Karpas-422 (cell line): ENCODE results near the gene MT3. TPM values are rescaled to one million over a fixed set of nuclear protein-coding genes. Genes with fewer than 3 reads are reported as not detected.

Source experiments
- DNase-seq: peaks from one replicate; pipeline ENCODE4 v3.0.0-alpha.2; 2015
- H2AFZ ChIP-seq: fragments of 200-600 bp; sonication (generic); 2 replicates; pipeline ENCODE4 v1.6.1; 2014; ENCODE audit warnings: antibody characterized with exemption, low read length, mixed read lengths
- H3K27ac ChIP-seq: fragments of 200-600 bp; sonication (generic); 2 replicates; pipeline ENCODE4 v1.5.1; 2014; ENCODE audit warnings: mild to moderate bottlenecking, low read length, moderate library complexity
- H3K27me3 ChIP-seq: fragments of 200-600 bp; sonication (generic); 2 replicates; pipeline ENCODE4 v1.6.1; 2014; ENCODE audit warnings: low read length, mixed read lengths
- H3K36me3 ChIP-seq: fragments of 200-600 bp; sonication (generic); 2 replicates; pipeline ENCODE4 v1.6.1; 2014; ENCODE audit warnings: low read length, mixed read lengths; ENCODE audit not compliant: insufficient read depth
- H3K4me1 ChIP-seq: fragments of 200-600 bp; sonication (generic); 2 replicates; pipeline ENCODE4 v1.6.1; 2014; ENCODE audit warnings: mild to moderate bottlenecking, low read length, mixed read lengths
- H3K4me2 ChIP-seq: fragments of 200-600 bp; sonication (generic); 2 replicates; pipeline ENCODE4 v1.6.1; 2014; ENCODE audit warnings: low read length, low read depth, mild to moderate bottlenecking; ENCODE audit not compliant: poor library complexity, severe bottlenecking
- H3K4me3 ChIP-seq: fragments of 200-600 bp; sonication (generic); 2 replicates; pipeline ENCODE4 v1.5.1; 2014; ENCODE audit warnings: mild to moderate bottlenecking, antibody characterized with exemption, low read length, mixed read lengths
- H3K79me2 ChIP-seq: fragments of 200-600 bp; sonication (generic); 2 replicates; pipeline ENCODE4 v1.6.1; 2014; ENCODE audit warnings: mild to moderate bottlenecking, low read length, mixed read lengths
- H3K9ac ChIP-seq: fragments of 200-600 bp; sonication (generic); 2 replicates; pipeline ENCODE4 v1.6.0; 2014; ENCODE audit warnings: low read length
- H3K9me2 ChIP-seq: fragments of 200-600 bp; sonication (generic), shearing (Covaris generic); replicated peaks from 2 replicates; pipeline ENCODE4 v1.6.0; 2014; ENCODE audit warnings: mild to moderate bottlenecking, low read length, moderate library complexity; ENCODE audit not compliant: insufficient read depth
- H3K9me3 ChIP-seq: fragments of 300-700, 200-600 bp; sonication (generic); 2 replicates; pipeline ENCODE4 v1.6.1; 2014; ENCODE audit warnings: low read length, mixed read lengths
- H4K20me1 ChIP-seq: fragments of 200-600 bp; sonication (generic); 2 replicates; pipeline ENCODE4 v1.6.1; 2014; ENCODE audit warnings: mild to moderate bottlenecking, antibody characterized with exemption, low read length, low read depth; ENCODE audit not compliant: insufficient read depth
- total RNA-seq: library from RNA; depleted of rRNA; stranded (reverse); fragments of >200 nt; shearing (Covaris generic); gene quantifications from 2 replicates; pipeline ENCODE4 v1.2.3, GENCODE V29; 2014; ENCODE audit warnings: low replicate concordance

Gene MT3
- total RNA-seq, 1 experiment from 2014 or later = not detected

- no peak overlapping the region for H3K4me3 ChIP-seq
- no peak for DNase-seq
- H2AFZ ChIP-seq = no peak overlapping the region
- no peaks in the 10 kb centered on the region for H3K36me3 ChIP-seq
- no peak overlapping the region for H3K9ac ChIP-seq
- H3K79me2 ChIP-seq = no peaks in the 10 kb centered on the region
- H3K4me1 ChIP-seq = peaks cover 17% of the 10 kb centered on the region
- H4K20me1 ChIP-seq = no peaks in the 10 kb centered on the region
- no peaks in the 10 kb centered on the region for H3K9me2 ChIP-seq
- no peak overlapping the region for H3K4me2 ChIP-seq
- H3K27ac ChIP-seq = no peak overlapping the region
- no peaks in the 10 kb centered on the region for H3K27me3 ChIP-seq
- H3K9me3 ChIP-seq = no peaks in the 10 kb centered on the region
These were observed 567 bp upstream of the MT3 start for GRCh38 chr16:56588781-56589140.

- Histone ChIP-seq H3K9me3 (no peaks in the 10 kb centered on the region), H3K27me3 (no peaks in the 10 kb centered on the region), H3K4me1 (peaks cover 18% of the 10 kb centered on the region), H3K9ac (no peak overlapping the region), H3K79me2 (no peaks in the 10 kb centered on the region), H3K4me3 (no peak overlapping the region), H4K20me1 (no peaks in the 10 kb centered on the region), H3K27ac (no peak overlapping the region), H2AFZ (no peak overlapping the region), H3K36me3 (no peaks in the 10 kb centered on the region), H3K9me2 (no peaks in the 10 kb centered on the region), H3K4me2 (no peak overlapping the region)
- DNase-seq = no peak
These were observed 2.2 kb downstream of the MT3 start for GRCh38 chr16:56591377-56592060.

GRCh38 chr16:56593573-56594291 lies 4.4 kb downstream of the MT3 start:
- Histone ChIP-seq H3K4me3 (no peak overlapping the region), H3K36me3 (no peaks in the 10 kb centered on the region), H3K9me2 (no peaks in the 10 kb centered on the region), H3K9ac (no peak overlapping the region), H3K27me3 (no peaks in the 10 kb centered on the region), H3K4me2 (no peak overlapping the region), H3K27ac (no peak overlapping the region), H2AFZ (no peak overlapping the region), H4K20me1 (no peaks in the 10 kb centered on the region), H3K4me1 (peaks cover 21% of the 10 kb centered on the region), H3K79me2 (no peaks in the 10 kb centered on the region), H3K9me3 (no peaks in the 10 kb centered on the region)
- DNase-seq = no peak

- Histone ChIP-seq H3K4me2 (no peak overlapping the region), H3K9me3 (no peaks in the 10 kb centered on the region), H3K79me2 (no peaks in the 10 kb centered on the region), H3K9ac (no peak overlapping the region), H3K9me2 (no peaks in the 10 kb centered on the region), H4K20me1 (no peaks in the 10 kb centered on the region), H3K27ac (no peak overlapping the region), H3K4me3 (no peak overlapping the region), H3K27me3 (no peaks in the 10 kb centered on the region), H3K36me3 (no peaks in the 10 kb centered on the region), H3K4me1 (peaks cover 21% of the 10 kb centered on the region), H2AFZ (no peak overlapping the region)
- no peak for DNase-seq
These were observed 4.9 kb downstream of the MT3 start for GRCh38 chr16:56594292-56594619.

GRCh38 chr16:56600398-56600999 lies 11.2 kb downstream of the MT3 start:
- peaks cover 4% of the 10 kb centered on the region; the same call in 1 of the 2 replicates for H3K4me1 ChIP-seq
- H3K4me3 ChIP-seq = no peak overlapping the region
- H3K36me3 ChIP-seq = no peaks in the 10 kb centered on the region
- no peaks in the 10 kb centered on the region for H3K79me2 ChIP-seq
- H3K27ac ChIP-seq = no peak overlapping the region
- H3K9me2 ChIP-seq = no peaks in the 10 kb centered on the region
- H3K27me3 ChIP-seq = no peaks in the 10 kb centered on the region
- no peaks in the 10 kb centered on the region for H3K9me3 ChIP-seq
- peak; percentile 82 for DNase-seq
- H2AFZ ChIP-seq = no peak overlapping the region
- no peak overlapping the region for H3K4me2 ChIP-seq
- no peak overlapping the region for H3K9ac ChIP-seq
- H4K20me1 ChIP-seq = no peaks in the 10 kb centered on the region

GRCh38 chr16:56601325-56601724 lies 12.0 kb downstream of the MT3 start:
- peaks cover 4% of the 10 kb centered on the region; the same call in 1 of the 2 replicates for H3K4me1 ChIP-seq
- no peak overlapping the region for H2AFZ ChIP-seq
- H3K27me3 ChIP-seq = no peaks in the 10 kb centered on the region
- no peaks in the 10 kb centered on the region for H3K9me2 ChIP-seq
- no peaks in the 10 kb centered on the region for H3K36me3 ChIP-seq
- H3K9me3 ChIP-seq = no peaks in the 10 kb centered on the region
- no peak overlapping the region for H3K4me3 ChIP-seq
- H3K79me2 ChIP-seq = no peaks in the 10 kb centered on the region
- H3K9ac ChIP-seq = no peak overlapping the region
- no peak overlapping the region for H3K27ac ChIP-seq
- no peak overlapping the region for H3K4me2 ChIP-seq
- no peak for DNase-seq
- no peaks in the 10 kb centered on the region for H4K20me1 ChIP-seq

- no peak overlapping the region for H3K27ac ChIP-seq
- H3K79me2 ChIP-seq = no peaks in the 10 kb centered on the region
- H3K27me3 ChIP-seq = no peaks in the 10 kb centered on the region
- no peak overlapping the region for H3K4me2 ChIP-seq
- no peaks in the 10 kb centered on the region for H3K36me3 ChIP-seq
- H3K9me3 ChIP-seq = no peaks in the 10 kb centered on the region
- H4K20me1 ChIP-seq = no peaks in the 10 kb centered on the region
- no peaks in the 10 kb centered on the region for H3K9me2 ChIP-seq
- H2AFZ ChIP-seq = no peak overlapping the region
- no peak overlapping the region for H3K9ac ChIP-seq
- DNase-seq = no peak
- H3K4me1 ChIP-seq = peaks cover 6% of the 10 kb centered on the region
- H3K4me3 ChIP-seq = no peak overlapping the region
These were observed 14.3 kb downstream of the MT3 start for GRCh38 chr16:56603589-56603988.

GRCh38 chr16:56604966-56605365 lies 15.6 kb downstream of the MT3 start:
- H3K36me3 ChIP-seq = no peaks in the 10 kb centered on the region
- no peak overlapping the region for H3K27ac ChIP-seq
- H3K4me1 ChIP-seq = peaks cover 16% of the 10 kb centered on the region
- no peaks in the 10 kb centered on the region for H4K20me1 ChIP-seq
- H2AFZ ChIP-seq = no peak overlapping the region
- no peaks in the 10 kb centered on the region for H3K9me2 ChIP-seq
- no peak for DNase-seq
- H3K4me2 ChIP-seq = no peak overlapping the region
- H3K79me2 ChIP-seq = no peaks in the 10 kb centered on the region
- H3K9me3 ChIP-seq = no peaks in the 10 kb centered on the region
- H3K27me3 ChIP-seq = no peaks in the 10 kb centered on the region
- H3K4me3 ChIP-seq = no peak overlapping the region
- no peak overlapping the region for H3K9ac ChIP-seq
